Fibroblast of lung (primary cell): Measurements from ENCODE around the gene ANKRD13B. TPM values are rescaled to one million over a fixed set of nuclear protein-coding genes. Genes with fewer than 3 reads are reported as not detected.

Source experiments
- DNase-seq, 2 donors: peaks; one replicate each; pipeline versions ENCODE4 v3.0.0 to v3.0.0-alpha.2; 2010; ENCODE audit warnings: low read depth in 2 of 2
- H2AFZ ChIP-seq: 2 replicates; pipeline ENCODE4 v1.5.1; 2012; ENCODE audit warnings: low read length, control low read depth, inconsistent platforms
- H3K27ac ChIP-seq: 2 replicates; pipeline ENCODE4 v1.5.1; 2011; ENCODE audit warnings: low read length, control low read depth; ENCODE audit not compliant: insufficient read depth
- H3K27me3 ChIP-seq: 2 replicates; pipeline ENCODE4 v1.5.1; 2011; ENCODE audit warnings: mild to moderate bottlenecking, low read length; ENCODE audit not compliant: control insufficient read depth, insufficient read depth
- H3K36me3 ChIP-seq: 2 replicates; pipeline ENCODE4 v1.5.1; 2011; ENCODE audit warnings: low read length; ENCODE audit not compliant: control insufficient read depth, insufficient read depth
- H3K4me1 ChIP-seq: 2 replicates; pipeline ENCODE4 v1.5.1; 2011; ENCODE audit warnings: low read length; ENCODE audit not compliant: control insufficient read depth, insufficient read depth; ENCODE audit errors: extremely low read depth
- H3K4me2 ChIP-seq: 2 replicates; pipeline ENCODE4 v1.5.1; 2011; ENCODE audit warnings: low read length, control low read depth; ENCODE audit not compliant: insufficient read depth; ENCODE audit errors: extremely low read depth
- H3K4me3 ChIP-seq, 4 experiments: fragments of 200-600 bp in 1 of 4; sonication (generic) in 1 of 4; replicated peaks in 1 of 4; 2 replicates each; pipeline ENCODE4 v1.5.1; 2011 to 2016; ENCODE audit warnings: low read length in 4 of 4, low read depth in 3 of 4, mild to moderate bottlenecking in 3 of 4, control low read depth in 2 of 4, inconsistent platforms in 1 of 4, mixed read lengths in 1 of 4; ENCODE audit not compliant: insufficient read depth in 1 of 4; ENCODE audit errors: control extremely low read depth in 1 of 4
- H3K79me2 ChIP-seq: 2 replicates; pipeline ENCODE4 v1.5.1; 2012; ENCODE audit warnings: mild to moderate bottlenecking, low read length, inconsistent platforms; ENCODE audit not compliant: control insufficient read depth, insufficient read depth
- H3K9ac ChIP-seq: 2 replicates; pipeline ENCODE4 v1.5.1; 2011; ENCODE audit warnings: mild to moderate bottlenecking, low read length, control low read depth; ENCODE audit not compliant: insufficient read depth
- H3K9me3 ChIP-seq: 2 replicates; pipeline ENCODE4 v1.5.1; 2012; ENCODE audit warnings: low read depth, low read length; ENCODE audit not compliant: control insufficient read depth, insufficient read depth
- H4K20me1 ChIP-seq: 2 replicates; pipeline ENCODE4 v1.5.1; 2011; ENCODE audit warnings: low read length; ENCODE audit not compliant: control insufficient read depth, insufficient read depth; ENCODE audit errors: extremely low read depth
- CTCF ChIP-seq, 2 donors: IDR thresholded peaks in 1 of 2; conservative IDR thresholded peaks in 1 of 2; 1 replicate in 1 of 2; 2 replicates in 1 of 2; pipeline ENCODE4 v1.5.1; 2011 to 2012; ENCODE audit warnings: low read length in 2 of 2, control low read depth in 1 of 2, inconsistent platforms in 1 of 2, low read depth in 1 of 2, mild to moderate bottlenecking in 1 of 2
- EZH2 ChIP-seq: IDR thresholded peaks from 2 replicates; pipeline ENCODE4 v1.5.1; 2012; ENCODE audit warnings: low read length, control low read depth, mild to moderate bottlenecking; ENCODE audit errors: missing control alignments
- polyA plus RNA-seq, 2 donors: library from polyadenylated mRNA; depleted of rRNA in 1 of 2; stranded (reverse) in 1 of 2; unstranded in 1 of 2; fragments of >200 nt; gene quantifications; 2 replicates each; pipeline ENCODE4 v1.2.1, GENCODE V29; 2011 to 2012; ENCODE audit warnings: missing spikeins in 1 of 2
- total RNA-seq: library from RNA; depleted of rRNA; stranded (reverse); fragments of >200 nt; gene quantifications from 2 replicates; pipeline ENCODE4 v1.2.1, GENCODE V29; 2014

ANKRD13B gene
- total and polyA plus RNA-seq, 2 donors (not counting 1 experiment from before 2014, with no cell fraction given), result 1.4 to 6.3 TPM

- Histone ChIP-seq H3K4me3 (peak overlapping the region; percentile 56 to 86 (median 78)), H3K79me2 (no peaks in the 10 kb centered on the region), H3K4me1 (peaks cover 22% of the 10 kb centered on the region), H3K27ac (peak overlapping the region; percentile 60), H3K9ac (no peak overlapping the region), H3K4me2 (peak overlapping the region; percentile 82), H3K9me3 (no peaks in the 10 kb centered on the region), H2AFZ (no peak overlapping the region), H3K27me3 (no peaks in the 10 kb centered on the region), H4K20me1 (no peaks in the 10 kb centered on the region), H3K36me3 (no peaks in the 10 kb centered on the region)
- no peak for DNase-seq
- TF ChIP-seq EZH2, result no peak
- TF ChIP-seq CTCF (conservative IDR thresholded peaks at IDR 0.05 in 1 of 2, IDR thresholded peaks at IDR 0.05 in 1 of 2; ENCODE audit: low read depth in 1 of 2, low read length in 2 of 2), result no peak
These were observed 28.8 kb downstream of the ANKRD13B start for GRCh38 chr17:29621751-29622194.

- H4K20me1 ChIP-seq, result no peaks in the 10 kb centered on the region
- no peak for TF ChIP-seq CTCF (conservative IDR thresholded peaks at IDR 0.05 in 1 of 2, IDR thresholded peaks at IDR 0.05 in 1 of 2; ENCODE audit: low read depth in 1 of 2, low read length in 2 of 2)
- no peak for TF ChIP-seq EZH2
- H3K9ac ChIP-seq, result peak within 1 kb of the TSS; percentile 59
- H3K4me1 ChIP-seq, result peaks cover 20% of the 10 kb centered on the region
- H2AFZ ChIP-seq, result peak within 1 kb of the TSS; percentile 54
- no peaks in the 10 kb centered on the region for H3K79me2 ChIP-seq
- H3K4me3 ChIP-seq, result peak within 1 kb of the TSS; percentile 56 to 86 (median 78)
- DNase-seq, result peak; percentile 30 to 40
- H3K27me3 ChIP-seq, result no peaks in the 10 kb centered on the region
- H3K4me2 ChIP-seq, result peak within 1 kb of the TSS; percentile 82
- peaks cover 1% of the 10 kb centered on the region for H3K36me3 ChIP-seq
- no peaks in the 10 kb centered on the region for H3K9me3 ChIP-seq
- peak within 1 kb of the TSS; percentile 60 for H3K27ac ChIP-seq
These were observed 29.7 kb downstream of the ANKRD13B start, which contains the start of gene CORO6 for GRCh38 chr17:29622337-29623282. Gene CORO6, minus strand, starts transcription at chr17:29622912. Its CDS starts 1,491 bp downstream, at chr17:29621421.

- H4K20me1 ChIP-seq, result no peaks in the 10 kb centered on the region
- no peaks in the 10 kb centered on the region for H3K79me2 ChIP-seq
- H2AFZ ChIP-seq, result no peak overlapping the region
- H3K9ac ChIP-seq, result no peak overlapping the region
- peaks cover 1% of the 10 kb centered on the region for H3K36me3 ChIP-seq
- H3K4me3 ChIP-seq, result peak overlapping the region in 1 of 4 experiments; percentile 80
- no peaks in the 10 kb centered on the region for H3K27me3 ChIP-seq
- no peak overlapping the region for H3K4me2 ChIP-seq
- no peak for DNase-seq
- H3K27ac ChIP-seq, result no peak overlapping the region
- H3K4me1 ChIP-seq, result peaks cover 19% of the 10 kb centered on the region
- no peaks in the 10 kb centered on the region for H3K9me3 ChIP-seq
- TF ChIP-seq CTCF (conservative IDR thresholded peaks at IDR 0.05 in 1 of 2, IDR thresholded peaks at IDR 0.05 in 1 of 2; ENCODE audit: low read depth in 1 of 2, low read length in 2 of 2), result no peak
- no peak for TF ChIP-seq EZH2
These were observed 30.3 kb downstream of the ANKRD13B start for GRCh38 chr17:29623283-29623647.
